ENCODE data around the gene FAM222B.

Gene FAM222B

DNA sequence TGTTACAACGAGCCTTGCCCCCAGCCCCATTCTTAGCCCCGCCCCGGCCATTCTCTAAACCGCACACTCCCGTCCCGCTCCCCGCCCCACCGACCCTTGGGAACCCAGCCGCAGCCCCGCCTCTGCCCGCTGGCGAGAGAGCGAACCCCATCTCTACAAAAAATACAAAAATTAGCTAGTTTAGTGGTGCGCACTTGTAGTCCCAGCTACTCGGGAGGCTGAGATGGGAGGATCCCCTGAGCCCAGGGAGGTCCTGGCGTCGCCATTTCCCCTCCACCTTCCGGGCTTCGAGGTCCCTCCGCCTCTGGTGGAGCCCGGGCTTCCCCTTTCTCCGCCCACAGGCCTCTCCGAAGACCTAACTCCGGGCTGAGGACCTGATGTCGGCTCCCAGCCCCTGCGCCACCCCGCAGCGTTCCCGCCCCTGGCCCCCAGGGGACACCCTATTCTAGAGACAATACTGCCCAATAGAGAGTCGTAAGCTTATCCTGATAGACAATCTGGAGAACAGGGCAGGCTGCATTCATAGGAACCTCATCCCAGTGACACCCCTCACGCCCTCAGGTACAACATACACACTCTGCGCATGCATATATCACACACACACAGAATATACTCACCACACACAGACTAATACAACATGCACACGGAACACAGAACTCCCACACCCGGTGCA, 130.4 kb downstream of the FAM222B start:
- DNase-seq (ENCODE audit: low read depth) = no peak

GRCh38 chr17:28711723-28712031, 130.9 kb downstream of the FAM222B start, which contains the start of gene PROCA1:
PROCA1 (minus strand) TSS chr17:28711888; CDS start chr17:28711660, 228 bp downstream.
- no peak for DNase-seq (ENCODE audit: low read depth)

DNA sequence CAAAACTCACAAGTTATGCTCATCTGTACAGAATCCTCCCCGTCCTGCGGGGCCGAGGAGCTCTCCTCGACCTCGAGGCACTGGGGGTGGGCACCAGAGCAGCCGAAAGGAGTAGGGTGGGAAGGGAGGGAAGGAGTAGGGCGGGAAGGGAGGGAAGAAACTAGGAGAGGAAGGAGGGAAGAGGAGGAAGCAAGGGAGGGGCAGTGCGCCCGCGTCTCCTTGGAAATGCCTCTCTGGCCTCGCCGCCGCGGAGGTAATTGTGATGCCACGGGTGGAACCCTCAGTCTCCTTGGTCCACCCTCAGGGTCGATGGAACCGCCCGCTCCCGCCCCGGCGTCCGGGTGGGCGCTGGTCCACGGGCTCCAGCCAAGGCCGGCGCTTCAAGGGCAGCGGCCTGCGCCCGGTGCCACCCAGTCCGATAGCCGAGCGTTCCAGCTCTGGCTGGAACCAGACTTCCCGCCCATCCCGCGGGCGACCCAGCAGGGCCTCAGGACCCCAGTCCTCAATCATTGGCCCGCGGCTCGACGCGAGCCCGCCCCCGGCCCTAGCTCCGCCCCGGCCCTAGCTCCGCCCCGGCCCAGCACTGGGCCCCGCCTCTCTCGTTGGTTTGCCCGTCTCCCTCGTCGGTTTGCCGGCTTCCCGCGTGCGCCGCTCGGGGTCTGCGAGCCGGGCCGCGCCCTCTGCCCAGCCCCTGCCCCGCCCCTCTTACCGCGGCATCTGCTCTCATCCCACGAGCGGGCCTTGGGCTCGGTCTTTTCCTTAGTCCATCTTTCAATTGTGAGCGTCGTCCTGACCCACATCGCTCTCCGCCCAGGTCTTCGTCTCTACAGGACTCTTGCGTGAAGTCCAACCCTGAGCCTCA, 131.5 kb downstream of the FAM222B start:
- DNase-seq (ENCODE audit: low read depth) = peak; percentile 83

GRCh38 chr17:28707339-28707720, 135.3 kb downstream of the FAM222B start:
- DNase-seq (ENCODE audit: low read depth) = no peak

DNA sequence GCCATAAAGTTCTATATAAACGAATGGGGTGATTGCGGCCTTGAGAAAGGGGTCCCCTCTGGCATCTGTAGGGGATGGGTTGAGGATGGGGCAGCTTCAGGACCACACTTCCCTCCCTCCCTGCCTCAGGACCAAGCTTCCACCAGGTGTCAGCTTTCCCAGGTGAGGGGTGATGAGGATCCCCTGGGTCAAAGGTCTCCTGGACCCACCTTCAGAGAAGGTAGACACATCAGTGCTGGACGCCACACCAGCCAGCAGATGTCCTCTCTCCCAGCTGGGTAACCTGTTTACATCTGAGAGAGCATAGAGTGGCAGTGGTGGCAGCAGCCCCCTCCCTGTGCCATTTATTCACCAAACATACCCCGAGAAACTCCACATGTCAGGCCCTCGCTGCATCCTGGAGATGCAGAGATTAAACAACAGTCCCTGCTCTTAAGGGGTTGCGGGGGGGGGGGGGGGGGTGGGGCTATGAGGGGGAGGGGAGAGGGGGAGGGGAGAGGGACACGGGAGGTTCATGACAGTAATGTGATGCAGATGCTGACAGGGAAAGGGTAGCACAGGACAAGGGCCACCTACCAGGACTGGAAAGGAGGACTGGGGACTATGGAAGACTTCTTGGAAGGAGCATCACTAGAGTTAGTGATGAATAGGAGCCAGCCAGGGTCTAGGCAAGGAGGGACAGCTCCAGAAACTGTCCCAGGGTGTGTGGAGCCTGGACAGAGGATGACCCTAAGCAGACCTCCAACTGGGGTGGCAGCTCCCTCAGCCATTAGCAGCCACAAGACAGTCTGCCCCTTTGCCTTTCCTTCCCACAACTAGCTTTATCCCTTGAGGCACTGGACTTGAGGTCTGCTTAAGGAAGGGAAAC, 135.9 kb downstream of the FAM222B start:
- DNase-seq (ENCODE audit: low read depth) = no peak
